IMR-90 (cell line): ENCODE data around the gene ADGRG2.

Source experiments
- BHLHE40 ChIP-seq: fragments of 150-350 bp; IDR thresholded peaks from 2 replicates; pipeline ENCODE4 v1.6.1; 2016; ENCODE audit warnings: mild to moderate bottlenecking, low read depth, low read length
- CEBPB ChIP-seq: IDR thresholded peaks from 2 replicates; pipeline ENCODE4 v1.6.1; 2012; ENCODE audit warnings: low read depth, low read length, improper control_type of control experiment
- CHD1 ChIP-seq: IDR thresholded peaks from 2 replicates; pipeline ENCODE4 v1.6.1; 2012; ENCODE audit warnings: low read depth, low read length, improper control_type of control experiment
- MAZ ChIP-seq: IDR thresholded peaks from 2 replicates; pipeline ENCODE4 v1.6.1; 2012; ENCODE audit warnings: low read depth, mild to moderate bottlenecking, low read length, improper control_type of control experiment, moderate library complexity, borderline replicate concordance
- MXI1 ChIP-seq: IDR thresholded peaks from 2 replicates; pipeline ENCODE4 v1.6.1; 2012; ENCODE audit warnings: low read depth, mild to moderate bottlenecking, low read length, moderate library complexity, borderline replicate concordance
- POLR2A ChIP-seq: IDR thresholded peaks from 2 replicates; pipeline ENCODE4 v1.6.1; 2012; ENCODE audit warnings: mild to moderate bottlenecking, low read depth, low read length
- RAD21 ChIP-seq: IDR thresholded peaks from 2 replicates; pipeline ENCODE4 v1.6.1; 2012; ENCODE audit warnings: low read length, improper control_type of control experiment
- RCOR1 ChIP-seq: IDR thresholded peaks from 2 replicates; pipeline ENCODE4 v1.6.1; 2012; ENCODE audit warnings: mild to moderate bottlenecking, low read length, improper control_type of control experiment; ENCODE audit not compliant: insufficient replicate concordance
- RFX5 ChIP-seq: IDR thresholded peaks from 2 replicates; pipeline ENCODE4 v1.8.0; 2012; ENCODE audit warnings: low read depth, mild to moderate bottlenecking, low read length, moderate library complexity
- SMC3 ChIP-seq: fragments of 150-350 bp; IDR thresholded peaks from 2 replicates; pipeline ENCODE4 v1.6.1; 2016; ENCODE audit warnings: low read depth, mild to moderate bottlenecking, antibody characterized with exemption, low read length, moderate library complexity
- USF2 ChIP-seq: fragments of 150-350 bp; IDR thresholded peaks from 2 replicates; pipeline ENCODE4 v1.6.1; 2017; ENCODE audit warnings: mild to moderate bottlenecking, antibody characterized with exemption, low read length, low read depth
- TF ChIP-seq, protein P1 (sequence below): conservative IDR thresholded peaks from 2 replicates; pipeline ENCODE4 v1.5.1; 2012; ENCODE audit warnings: mild to moderate bottlenecking, low read depth, low read length, improper control_type of control experiment

GRCh38 chrX:18971506-18971905 lies 150.8 kb downstream of the ADGRG2 start:
- no peak for TF ChIP-seq POLR2A
- TF ChIP-seq USF2: no peak
- TF ChIP-seq, protein P1, sequence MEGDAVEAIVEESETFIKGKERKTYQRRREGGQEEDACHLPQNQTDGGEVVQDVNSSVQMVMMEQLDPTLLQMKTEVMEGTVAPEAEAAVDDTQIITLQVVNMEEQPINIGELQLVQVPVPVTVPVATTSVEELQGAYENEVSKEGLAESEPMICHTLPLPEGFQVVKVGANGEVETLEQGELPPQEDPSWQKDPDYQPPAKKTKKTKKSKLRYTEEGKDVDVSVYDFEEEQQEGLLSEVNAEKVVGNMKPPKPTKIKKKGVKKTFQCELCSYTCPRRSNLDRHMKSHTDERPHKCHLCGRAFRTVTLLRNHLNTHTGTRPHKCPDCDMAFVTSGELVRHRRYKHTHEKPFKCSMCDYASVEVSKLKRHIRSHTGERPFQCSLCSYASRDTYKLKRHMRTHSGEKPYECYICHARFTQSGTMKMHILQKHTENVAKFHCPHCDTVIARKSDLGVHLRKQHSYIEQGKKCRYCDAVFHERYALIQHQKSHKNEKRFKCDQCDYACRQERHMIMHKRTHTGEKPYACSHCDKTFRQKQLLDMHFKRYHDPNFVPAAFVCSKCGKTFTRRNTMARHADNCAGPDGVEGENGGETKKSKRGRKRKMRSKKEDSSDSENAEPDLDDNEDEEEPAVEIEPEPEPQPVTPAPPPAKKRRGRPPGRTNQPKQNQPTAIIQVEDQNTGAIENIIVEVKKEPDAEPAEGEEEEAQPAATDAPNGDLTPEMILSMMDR: no peak
- TF ChIP-seq RCOR1: no peak
- TF ChIP-seq RFX5: no peak
- TF ChIP-seq MAZ: no peak
- TF ChIP-seq CEBPB: no peak
- TF ChIP-seq SMC3: no peak
- TF ChIP-seq CHD1: no peak
- TF ChIP-seq MXI1: no peak
- no peak for TF ChIP-seq BHLHE40
- TF ChIP-seq RAD21: no peak
